CD14-positive monocyte (primary cell): Measurements from ENCODE around the gene SAP30BP. TPM values are rescaled to one million over a fixed set of nuclear protein-coding genes. Genes with fewer than 3 reads are reported as not detected.

Source experiments
- DNase-seq, 3 donors: peaks; one replicate each; pipeline ENCODE4 v3.0.0-alpha.2; 2011 to 2022
- H2AFZ ChIP-seq: 2 replicates; pipeline ENCODE4 v1.6.0; 2012; ENCODE audit warnings: mild to moderate bottlenecking, low read depth, low read length, inconsistent platforms; ENCODE audit not compliant: insufficient read depth, poor library complexity, severe bottlenecking
- H3K27ac ChIP-seq, 2 donors: 1 replicate in 1 of 2; 2 replicates in 1 of 2; pipeline ENCODE4 v1.5.1; 2012 to 2013; ENCODE audit warnings: low read length in 2 of 2, control low read depth in 1 of 2, inconsistent platforms in 1 of 2, low read depth in 1 of 2, mild to moderate bottlenecking in 1 of 2
- H3K27me3 ChIP-seq, 2 donors: one replicate each; pipeline versions ENCODE4 v1.6.0 to v1.6.1; 2011 to 2013; ENCODE audit warnings: low read length in 2 of 2; ENCODE audit not compliant: control insufficient read depth in 2 of 2, insufficient read depth in 2 of 2
- H3K36me3 ChIP-seq, 2 donors: replicated peaks in 1 of 2; 1 replicate in 1 of 2; 2 replicates in 1 of 2; pipeline versions ENCODE4 v1.5.1 to v1.6.1; 2012 to 2013; ENCODE audit warnings: low read length in 2 of 2, control low read depth in 1 of 2, inconsistent platforms in 1 of 2, mild to moderate bottlenecking in 1 of 2; ENCODE audit not compliant: insufficient read depth in 2 of 2, control insufficient read depth in 1 of 2
- H3K4me1 ChIP-seq, 2 donors: 1 replicate in 1 of 2; 2 replicates in 1 of 2; pipeline versions ENCODE4 v1.5.1 to v1.6.1; 2012 to 2013; ENCODE audit warnings: low read length in 2 of 2, control low read depth in 1 of 2, inconsistent platforms in 1 of 2, mild to moderate bottlenecking in 1 of 2, moderate library complexity in 1 of 2; ENCODE audit not compliant: insufficient read depth in 2 of 2, control insufficient read depth in 1 of 2
- H3K4me2 ChIP-seq: replicated peaks from 2 replicates; pipeline ENCODE3; 2012; ENCODE audit warnings: low read length, moderate library complexity, mild to moderate bottlenecking; ENCODE audit not compliant: poor library complexity, severe bottlenecking; ENCODE audit errors: extremely low read depth
- H3K4me3 ChIP-seq, 3 experiments: fragments of 200-600 bp in 1 of 3; sonication (generic) in 1 of 3; replicated peaks in 1 of 3; 1 replicate in 2 of 3; 2 replicates in 1 of 3; pipeline ENCODE4 v1.5.1; 2011 to 2013; ENCODE audit warnings: low read length in 3 of 3, mild to moderate bottlenecking in 3 of 3, control low read depth in 2 of 3, low read depth in 2 of 3, inconsistent platforms in 1 of 3, moderate library complexity in 1 of 3
- H3K79me2 ChIP-seq: 2 replicates; pipeline ENCODE4 v1.6.0; 2012; ENCODE audit warnings: mild to moderate bottlenecking, control low read depth, inconsistent platforms, low read length, moderate library complexity; ENCODE audit not compliant: insufficient read depth
- H3K9ac ChIP-seq: 2 replicates; pipeline ENCODE4 v1.6.0; 2017; ENCODE audit warnings: low read length, mild to moderate bottlenecking; ENCODE audit not compliant: insufficient read depth, poor library complexity, severe bottlenecking
- H3K9me3 ChIP-seq, 2 donors: replicated peaks in 1 of 2; 1 replicate in 1 of 2; 2 replicates in 1 of 2; pipeline versions ENCODE4 v1.5.1 to v1.6.1; 2012 to 2013; ENCODE audit warnings: low read length in 2 of 2, control low read depth in 1 of 2; ENCODE audit not compliant: control insufficient read depth in 1 of 2, insufficient read depth in 1 of 2
- H4K20me1 ChIP-seq: 2 replicates; pipeline ENCODE4 v1.6.0; 2012; ENCODE audit warnings: mild to moderate bottlenecking, low read length, control low read depth, moderate library complexity; ENCODE audit not compliant: insufficient read depth
- H3K27ac Mint-ChIP-seq, 7 donors: one replicate each; pipeline ENCODE4 v1.8.0; 2020; ENCODE audit warnings: mild to moderate bottlenecking in 7 of 7, mixed read lengths in 7 of 7, moderate library complexity in 6 of 7, inconsistent platforms in 2 of 7
- H3K27me3 Mint-ChIP-seq, 3 donors: one replicate each; pipeline ENCODE4 v1.8.0; 2021 to 2022; ENCODE audit warnings: low read depth in 3 of 3, mild to moderate bottlenecking in 3 of 3, mixed read lengths in 3 of 3, moderate library complexity in 3 of 3, inconsistent platforms in 1 of 3
- H3K36me3 Mint-ChIP-seq, 2 donors: one replicate each; pipeline ENCODE4 v1.8.0; 2020; ENCODE audit warnings: mixed read lengths in 2 of 2, inconsistent platforms in 1 of 2, mild to moderate bottlenecking in 1 of 2
- H3K4me1 Mint-ChIP-seq: one replicate; pipeline ENCODE4 v1.8.0; 2020; ENCODE audit warnings: mild to moderate bottlenecking, mixed read lengths
- H3K4me3 Mint-ChIP-seq, 2 donors: one replicate each; pipeline ENCODE4 v1.8.0; 2020; ENCODE audit warnings: mild to moderate bottlenecking in 2 of 2, mixed read lengths in 2 of 2, moderate library complexity in 1 of 2
- H3K9me3 Mint-ChIP-seq, 7 donors: one replicate each; pipeline ENCODE4 v1.8.0; 2020 to 2022; ENCODE audit warnings: mixed read lengths in 7 of 7, mild to moderate bottlenecking in 6 of 7, moderate library complexity in 6 of 7, inconsistent platforms in 2 of 7
- CTCF ChIP-seq: fragments of 200-600 bp; IDR thresholded peaks from one replicate; pipeline ENCODE4 v1.8.0; 2022; ENCODE audit warnings: antibody characterized with exemption, mild to moderate bottlenecking
- WGBS: methylation state at CpG from one replicate; pipeline ENCODE4 v1.1.5; 2013; ENCODE audit warnings: missing lambda C conversion rate; ENCODE audit not compliant: insufficient coverage; 5-methylcytosine and 5-hydroxymethylcytosine counted together
- intact Hi-C, 2 donors: fragments of 100-400 bp; cut with micrococcal nuclease; formaldehyde crosslinking; loops; one replicate each; pipeline versions ENCODE4 v1.15.0 to v1.15.1; 2023
- polyA plus RNA-seq, 3 donors: library from polyadenylated mRNA; depleted of rRNA in 1 of 3; unstranded in 2 of 3; stranded (reverse) in 1 of 3; fragments of 300-500 nt in 2 of 3; fragments of >200 nt in 1 of 3; fragmentation: Illumina TruSeq in 2 of 3; gene quantifications; 1 replicate in 2 of 3; 2 replicates in 1 of 3; pipeline ENCODE4 v1.2.3, GENCODE V29; 2012 to 2021

SAP30BP gene
- polyA plus RNA-seq, 3 donors, result 43.8 to 130 (median 61.6) TPM

DNA sequence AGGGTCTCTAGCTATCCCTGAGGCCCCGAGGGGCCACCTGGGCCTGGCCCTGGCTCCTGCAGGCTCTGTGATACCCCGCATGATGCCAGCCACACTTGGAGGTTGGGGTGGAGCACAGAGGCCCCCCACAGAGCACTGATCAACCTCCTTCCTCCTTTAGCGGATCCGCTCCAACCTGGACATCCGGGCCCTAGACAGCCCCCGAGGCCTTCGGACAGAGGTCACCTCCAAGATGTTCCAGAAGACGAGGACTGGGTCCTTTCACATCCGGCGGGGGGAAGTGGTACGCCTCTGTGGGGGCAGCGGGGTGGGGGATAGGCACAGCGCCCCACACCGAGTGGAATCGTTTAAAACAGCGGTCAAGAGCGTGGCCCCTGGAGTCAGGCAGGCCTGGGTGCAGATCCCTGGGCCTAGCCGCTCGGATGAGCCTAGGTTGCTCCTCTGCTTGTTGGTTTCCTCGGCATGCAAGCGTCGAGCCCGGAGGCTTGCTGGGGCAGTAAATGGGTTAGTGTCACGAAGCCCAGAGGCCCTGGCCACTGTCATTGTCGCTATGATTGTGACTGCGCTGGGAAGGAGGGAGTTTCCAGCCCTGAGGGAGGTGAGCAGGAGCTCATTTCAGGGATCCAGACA is 64.1 kb downstream of the SAP30BP start:
- Histone ChIP-seq H3K4me2 (no peak overlapping the region), H2AFZ (no peak overlapping the region), H3K9ac (no peak overlapping the region), H3K79me2 (no peaks in the 10 kb centered on the region), H3K4me1 (peaks cover 0 to 5% of the 10 kb centered on the region in 2 donors), H3K9me3 (no peaks in the 10 kb centered on the region), H3K36me3 (no peaks in the 10 kb centered on the region), H3K27me3 (no peaks in the 10 kb centered on the region), H3K4me3 (no peak overlapping the region), H3K27ac (no peak overlapping the region), H4K20me1 (no peaks in the 10 kb centered on the region)
- H3K27me3 Mint-ChIP-seq, result peaks cover under 1 to 7% (median 1%) of the 10 kb centered on the region in 3 donors
- H3K4me3 Mint-ChIP-seq, result no peak overlapping the region
- H3K36me3 Mint-ChIP-seq, result no peaks in the 10 kb centered on the region
- peaks cover 0 to 1% (median 0%) of the 10 kb centered on the region in 7 donors for H3K9me3 Mint-ChIP-seq
- peaks cover 8% of the 10 kb centered on the region for H3K4me1 Mint-ChIP-seq
- WGBS, result 91% methylated on average over 22 of the region's 26 CpGs
- intact Hi-C loops, result no loop called here
- DNase-seq, result no peak
- TF ChIP-seq CTCF, result no peak
- H3K27ac Mint-ChIP-seq, result no peak overlapping the region

- Histone ChIP-seq H3K4me3 (no peak overlapping the region), H3K9me3 (no peaks in the 10 kb centered on the region), H3K79me2 (no peaks in the 10 kb centered on the region), H3K4me1 (peaks cover 0 to 7% of the 10 kb centered on the region in 2 donors), H3K36me3 (no peaks in the 10 kb centered on the region), H3K4me2 (no peak overlapping the region), H4K20me1 (no peaks in the 10 kb centered on the region), H3K27ac (no peak overlapping the region), H3K27me3 (no peaks in the 10 kb centered on the region), H2AFZ (no peak overlapping the region), H3K9ac (no peak overlapping the region)
- Mint-ChIP-seq H3K4me3 (no peak overlapping the region), H3K27me3 (peaks cover 0 to 7% (median 0%) of the 10 kb centered on the region in 3 donors), H3K4me1 (peaks cover 13% of the 10 kb centered on the region), H3K27ac (peak overlapping the region in 1 of 7 donors; percentile 28), H3K36me3 (no peaks in the 10 kb centered on the region), H3K9me3 (peaks cover 0 to 1% (median 0%) of the 10 kb centered on the region in 7 donors)
- no peak for TF ChIP-seq CTCF
- intact Hi-C loops, result no loop called here
- no peak for DNase-seq
- 94% methylated on average over 25 of the region's 31 CpGs for WGBS
Measured at GRCh38 chr17:75731716-75732498, 64.8 kb downstream of the SAP30BP start.
